ENCODE data around the gene CCNJ.
"Not testable (repeated sequence)": the region's sequence is repeated elsewhere in the genome, so short reads cannot be mapped to it uniquely, and the experiment has no call there.

CCNJ gene

GRCh38 chr10:96043033-96043892 lies at the start of gene CCNJ:
Gene CCNJ (plus strand): TSS chr10:96043583. CDS start chr10:96044394, 811 bp downstream.
- DNase-seq = peak; percentile 59

- DNase-seq = not testable (repeated sequence)
These were observed 49.0 kb upstream of the CCNJ start for GRCh38 chr10:95994376-95994775.

GRCh38 chr10:95998255-95998784 lies 45.1 kb upstream of the CCNJ start:
- DNase-seq = no peak

GRCh38 chr10:96013956-96014355 lies 29.4 kb upstream of the CCNJ start:
- DNase-seq = no peak

- DNase-seq = no peak
These were observed 28.8 kb upstream of the CCNJ start for GRCh38 chr10:96014473-96015102.

GRCh38 chr10:96017191-96017687 lies 26.1 kb upstream of the CCNJ start:
- DNase-seq = peak; percentile 0

- no peak for DNase-seq
These were observed 22.1 kb upstream of the CCNJ start for GRCh38 chr10:96021332-96021731.

GRCh38 chr10:96022739-96023138 lies 20.6 kb upstream of the CCNJ start:
- DNase-seq = no peak

GRCh38 chr10:96023168-96023567 lies 20.2 kb upstream of the CCNJ start:
- DNase-seq = no peak

GRCh38 chr10:96025566-96025965 lies 17.8 kb upstream of the CCNJ start:
- no peak for DNase-seq

GRCh38 chr10:96034625-96035024 lies 8.8 kb upstream of the CCNJ start:
- DNase-seq = no peak

- DNase-seq = no peak
These were observed 4.7 kb upstream of the CCNJ start for GRCh38 chr10:96038476-96039387.

- no peak for DNase-seq
These were observed 2.2 kb upstream of the CCNJ start for GRCh38 chr10:96041146-96041545.

GRCh38 chr10:96043893-96044715 lies 721 bp downstream of the CCNJ start:
- DNase-seq = peak; percentile 39

- DNase-seq = no peak
These were observed 1.4 kb downstream of the CCNJ start for GRCh38 chr10:96044736-96045135.

GRCh38 chr10:96046546-96046945 lies 3.2 kb downstream of the CCNJ start:
- DNase-seq = no peak

- no peak for DNase-seq
These were observed 3.7 kb downstream of the CCNJ start for GRCh38 chr10:96047004-96047649.

GRCh38 chr10:96047925-96048324 lies 4.5 kb downstream of the CCNJ start:
- DNase-seq = not testable (repeated sequence)

GRCh38 chr10:96049340-96049739 lies 6.0 kb downstream of the CCNJ start:
- no peak for DNase-seq

GRCh38 chr10:96053985-96054384 lies 10.6 kb downstream of the CCNJ start:
- no peak for DNase-seq

GRCh38 chr10:96056787-96057186 lies 13.4 kb downstream of the CCNJ start:
- no peak for DNase-seq

All from NCI-H2227 treated with DMSO at 0.1 percent for 48 hours (cell line).